ENCODE data around the gene OR1D2. TPM values are rescaled to one million over a fixed set of nuclear protein-coding genes. Genes with fewer than 3 reads are reported as not detected.
"Not testable (repeated sequence)": the region's sequence is repeated elsewhere in the genome, so short reads cannot be mapped to it uniquely, and the experiment has no call there.

Gene OR1D2
- total RNA-seq (not detected), polyA plus RNA-seq (not detected)
- long read RNA-seq, donor 1 = 0 reads
- long read RNA-seq, donor 2 = 0 reads
- long read RNA-seq, donor 3 = 0 reads

GRCh38 chr17:3104322-3104721, at the start of gene OR1D2:
TSS of gene OR1D2 (minus strand) at chr17:3104422. CDS start at chr17:3092996, 11,426 bp downstream.
- intact Hi-C loops (cut with DNase I) = no loop called here
- TF ChIP-seq POLR2A (IDR thresholded peaks at IDR 0.05) (no peak), CTCF (IDR thresholded peaks at IDR 0.05) (no peak), EP300 (IDR thresholded peaks at IDR 0.05) (no peak)
- Histone ChIP-seq H3K36me3 (no peaks in the 10 kb centered on the region), H3K9me3 (no peaks in the 10 kb centered on the region), H3K4me1 (ENCODE audit: insufficient read depth) (no peaks in the 10 kb centered on the region), H3K27me3 (no peaks in the 10 kb centered on the region), H3K4me3 (no peak within 1 kb of the TSS), H3K27ac (no peak within 1 kb of the TSS)
- WGBS, 3 donors = 59 to 74% (median 60%) methylated on average over 3 of the region's 3 CpGs
- no peak for DNase-seq

- H3K27ac ChIP-seq; DNase-seq; H3K4me3 ChIP-seq; H3K4me1 ChIP-seq (ENCODE audit: insufficient read depth); H3K9me3 ChIP-seq; H3K27me3 ChIP-seq; intact Hi-C loops (cut with DNase I); H3K36me3 ChIP-seq: not testable (repeated sequence)
- 78 to 87% (median 80%) methylated on average over 2 to 3 of the region's 3 CpGs for whole genome bisulfite sequencing, 3 donors
Measured at GRCh38 chr17:3137494-3137893, 33.3 kb upstream of the OR1D2 start.

- TF ChIP-seq EP300 (IDR thresholded peaks at IDR 0.05) (no peak), POLR2A (IDR thresholded peaks at IDR 0.05) (no peak), CTCF (IDR thresholded peaks at IDR 0.05) (no peak)
- Histone ChIP-seq H3K36me3 (no peaks in the 10 kb centered on the region), H3K27ac (no peak within 1 kb of the TSS), H3K4me1 (ENCODE audit: insufficient read depth) (no peaks in the 10 kb centered on the region), H3K9me3 (no peaks in the 10 kb centered on the region), H3K4me3 (no peak within 1 kb of the TSS), H3K27me3 (no peaks in the 10 kb centered on the region)
- DNase-seq = no peak
- intact Hi-C loops (cut with DNase I) = no loop called here
- WGBS, 3 donors = 76 to 85% (median 82%) methylated on average over 2 of the region's 2 CpGs
Measured at GRCh38 chr17:3127451-3127850, 23.2 kb upstream of the OR1D2 start, which contains the start of gene OR1G1. TSS of gene OR1G1 (minus strand) at chr17:3127551. CDS start at chr17:3127551, 0 bp downstream.

- H3K4me3 ChIP-seq; H3K4me1 ChIP-seq (ENCODE audit: insufficient read depth); H3K27me3 ChIP-seq; DNase-seq; H3K36me3 ChIP-seq; H3K27ac ChIP-seq; H3K9me3 ChIP-seq; intact Hi-C loops (cut with DNase I): not testable (repeated sequence)
- WGBS, 3 donors = 28 to 57% (median 46%) methylated on average over 4 of the region's 4 CpGs
Measured at GRCh38 chr17:3073850-3074249, 30.4 kb downstream of the OR1D2 start.

- H3K9me3 ChIP-seq; intact Hi-C loops (cut with DNase I); H3K4me3 ChIP-seq; H3K27ac ChIP-seq; H3K36me3 ChIP-seq; DNase-seq; H3K4me1 ChIP-seq (ENCODE audit: insufficient read depth); H3K27me3 ChIP-seq: not testable (repeated sequence)
- WGBS, 3 donors = 76% methylated on average over 1 of the region's 1 CpG; no CpG with 5 or more reads in 2 of the 3 donors
Measured at GRCh38 chr17:3065192-3065591, 39.0 kb downstream of the OR1D2 start.

GRCh38 chr17:3063507-3063906, 40.7 kb downstream of the OR1D2 start, which contains the start of gene OR1D5:
TSS of gene OR1D5 (minus strand) at chr17:3063607. CDS start at chr17:3063607, 0 bp downstream.
- H3K9me3 ChIP-seq; H3K27me3 ChIP-seq; DNase-seq; H3K4me1 ChIP-seq (ENCODE audit: insufficient read depth); intact Hi-C loops (cut with DNase I); H3K27ac ChIP-seq; H3K36me3 ChIP-seq; H3K4me3 ChIP-seq: not testable (repeated sequence)
- 20 to 78% (median 43%) methylated on average over 1 of the region's 2 CpGs for WGBS, 3 donors

GRCh38 chr17:3062824-3063377, 41.3 kb downstream of the OR1D2 start:
- WGBS, 3 donors = 77 to 86% (median 79%) methylated on average over 5 to 8 of the region's 8 CpGs
- H3K36me3 ChIP-seq; intact Hi-C loops (cut with DNase I); H3K27ac ChIP-seq; H3K27me3 ChIP-seq; DNase-seq; H3K4me3 ChIP-seq; H3K9me3 ChIP-seq; H3K4me1 ChIP-seq (ENCODE audit: insufficient read depth): not testable (repeated sequence)

GRCh38 chr17:3054868-3055267, 49.4 kb downstream of the OR1D2 start:
- H3K4me3 ChIP-seq; intact Hi-C loops (cut with DNase I); H3K36me3 ChIP-seq; H3K27me3 ChIP-seq; H3K4me1 ChIP-seq (ENCODE audit: insufficient read depth); DNase-seq; H3K27ac ChIP-seq; H3K9me3 ChIP-seq: not testable (repeated sequence)
- WGBS, 3 donors = 92 to 100% (median 96%) methylated on average over 1 of the region's 2 CpGs
